Measurements from ENCODE around the gene HIBCH.

- no peak for TF ChIP-seq POLR2A (IDR thresholded peaks at IDR 0.05; ENCODE audit: low read depth, low read length)
- TF ChIP-seq, protein P1, sequence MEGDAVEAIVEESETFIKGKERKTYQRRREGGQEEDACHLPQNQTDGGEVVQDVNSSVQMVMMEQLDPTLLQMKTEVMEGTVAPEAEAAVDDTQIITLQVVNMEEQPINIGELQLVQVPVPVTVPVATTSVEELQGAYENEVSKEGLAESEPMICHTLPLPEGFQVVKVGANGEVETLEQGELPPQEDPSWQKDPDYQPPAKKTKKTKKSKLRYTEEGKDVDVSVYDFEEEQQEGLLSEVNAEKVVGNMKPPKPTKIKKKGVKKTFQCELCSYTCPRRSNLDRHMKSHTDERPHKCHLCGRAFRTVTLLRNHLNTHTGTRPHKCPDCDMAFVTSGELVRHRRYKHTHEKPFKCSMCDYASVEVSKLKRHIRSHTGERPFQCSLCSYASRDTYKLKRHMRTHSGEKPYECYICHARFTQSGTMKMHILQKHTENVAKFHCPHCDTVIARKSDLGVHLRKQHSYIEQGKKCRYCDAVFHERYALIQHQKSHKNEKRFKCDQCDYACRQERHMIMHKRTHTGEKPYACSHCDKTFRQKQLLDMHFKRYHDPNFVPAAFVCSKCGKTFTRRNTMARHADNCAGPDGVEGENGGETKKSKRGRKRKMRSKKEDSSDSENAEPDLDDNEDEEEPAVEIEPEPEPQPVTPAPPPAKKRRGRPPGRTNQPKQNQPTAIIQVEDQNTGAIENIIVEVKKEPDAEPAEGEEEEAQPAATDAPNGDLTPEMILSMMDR (IDR thresholded peaks at IDR 0.05; ENCODE audit: extremely low read depth in 1 of 2, insufficient read depth in 1 of 2, low read depth in 1 of 2, low read length in 2 of 2) = no peak
- no peak for TF ChIP-seq MAX (IDR thresholded peaks at IDR 0.05; ENCODE audit: insufficient read depth, insufficient read length)
- TF ChIP-seq EZH2 (IDR thresholded peaks at IDR 0.05; ENCODE audit: borderline replicate concordance, low read depth, low read length, severe bottlenecking) = no peak
- no peak for TF ChIP-seq JUN (IDR thresholded peaks at IDR 0.05; ENCODE audit: borderline replicate concordance, insufficient read depth, insufficient read length, low read depth)
- TF ChIP-seq POLR2AphosphoS5 (IDR thresholded peaks at IDR 0.05; ENCODE audit: insufficient read depth, low read depth, low read length) = no peak
- no peak for TF ChIP-seq MYC (IDR thresholded peaks at IDR 0.05; ENCODE audit: low read depth, low read length)
- TF ChIP-seq GATA2 (IDR thresholded peaks at IDR 0.05; ENCODE audit: insufficient read depth, insufficient read length, low read depth, low read length) = no peak
Measured at GRCh38 chr2:190365499-190366204, 46.0 kb upstream of the HIBCH start.
